Hematopoietic multipotent progenitor cell treated with erythropoietin and hydrocortisone succinate and interleukin-3 and kit ligand, for 17 days (in vitro differentiated cells): ENCODE measurements around the gene TCN1.

Experiments used
- DNase-seq: peaks from one replicate; pipeline ENCODE4 v3.0.0-alpha.2; 2015; ENCODE audit warnings: low spot score

The TCN1 gene

GRCh38 chr11:59807047-59807610, 59.2 kb downstream of the TCN1 start:
- no peak for DNase-seq

- DNase-seq: no peak
Observed at GRCh38 chr11:59804061-59804460, 62.2 kb downstream of the TCN1 start.
